VCaP (cell line): ENCODE measurements around the gene GLE1.
A peak's percentile ranks its signal among the peaks of the same experiment; 100 is the strongest.

Experiments
- H3K27ac ChIP-seq: fragments of 450-650 bp; 2 replicates; pipeline ENCODE4 v1.5.1; 2017
- CTCF ChIP-seq: fragments of 450-650 bp; conservative IDR thresholded peaks from 2 replicates; pipeline ENCODE4 v1.5.1; 2017; ENCODE audit warnings: mild to moderate bottlenecking, moderate library complexity

Gene GLE1

GRCh38 chr9:128495804-128496417 lies 8.6 kb upstream of the GLE1 start:
- H3K27ac ChIP-seq: peak overlapping the region; percentile 84
- TF ChIP-seq CTCF: peak; percentile 12; the same call in 1 of the 2 replicates

GRCh38 chr9:128497824-128498610 lies 6.5 kb upstream of the GLE1 start:
- no peak overlapping the region for H3K27ac ChIP-seq
- no peak for TF ChIP-seq CTCF

- no peak for TF ChIP-seq CTCF
- H3K27ac ChIP-seq: no peak overlapping the region
Observed at GRCh38 chr9:128498911-128499310, 5.6 kb upstream of the GLE1 start.

- TF ChIP-seq CTCF: no peak
- H3K27ac ChIP-seq: no peak overlapping the region
Observed at GRCh38 chr9:128499920-128500319, 4.6 kb upstream of the GLE1 start.

GRCh38 chr9:128503415-128503825 lies 1.1 kb upstream of the GLE1 start:
- H3K27ac ChIP-seq: peak overlapping the region; percentile 83

- TF ChIP-seq CTCF: no peak
- H3K27ac ChIP-seq: peak overlapping the region; percentile 83
Observed at GRCh38 chr9:128503870-128504269, 649 bp upstream of the GLE1 start.

GRCh38 chr9:128505414-128505765 lies 871 bp downstream of the GLE1 start:
- TF ChIP-seq CTCF: no peak
- peak overlapping the region; percentile 83 for H3K27ac ChIP-seq

- H3K27ac ChIP-seq: peak overlapping the region; percentile 83
Observed at GRCh38 chr9:128505906-128506305, 1.4 kb downstream of the GLE1 start.
